H1 (cell line): ENCODE data around the gene SPHK1. TPM values are rescaled to one million over a fixed set of nuclear protein-coding genes. Genes with fewer than 3 reads are reported as not detected.

Experiments used
- CHD2 ChIP-seq: IDR thresholded peaks from 2 replicates; pipeline ENCODE4 v1.6.1; 2012; ENCODE audit warnings: low read length, improper control_type of control experiment
- HDAC2 ChIP-seq, 2 experiments: fragments of 300-600 bp in 1 of 2; sonication (generic) in 1 of 2; IDR thresholded peaks; 2 replicates each; pipeline ENCODE4 v1.6.1; 2011 to 2012; ENCODE audit warnings: low read depth in 2 of 2, low read length in 2 of 2, mild to moderate bottlenecking in 2 of 2, moderate library complexity in 2 of 2, borderline replicate concordance in 1 of 2, inconsistent platforms in 1 of 2
- polyA plus RNA-seq, 7 experiments: library from polyadenylated mRNA; depleted of rRNA in 3 of 7; stranded (reverse) in 5 of 7; unstranded in 2 of 7; fragments of >200 nt in 5 of 7; fragments of 200-250 nt in 2 of 7; gene quantifications; 1 replicate in 5 of 7; 2 replicates in 1 of 7; 4 replicates in 1 of 7; pipeline versions ENCODE4 v1.2.1 to v1.2.3, GENCODE V29; 2011 to 2013; ENCODE audit warnings: missing spikeins in 2 of 7, mixed read lengths in 2 of 7
- total RNA-seq: library from RNA; stranded (reverse); fragmentation: NEBNext Ultra II Directional; extraction: Animal tissue kit (Norgen Biotek cat#: 25700); gene quantifications from 2 replicates; pipeline ENCODE4 v1.2.1, GENCODE V29; 2021

SPHK1 gene
- total and polyA plus RNA-seq, 2 of the 8 experiments (the other 6 are each of a cell fraction or from before 2014, with no cell fraction given) = 2.4 TPM

- TF ChIP-seq HDAC2 (IDR thresholded peaks at IDR 0.05; ENCODE audit: borderline replicate concordance in 1 of 2, low read depth in 2 of 2, low read length in 2 of 2) (no peak), CHD2 (no peak)
Measured at GRCh38 chr17:76390003-76390421, 5.6 kb downstream of the SPHK1 start (continued).
